Myocyte (in vitro differentiated cells): Measurements from ENCODE around the gene NBAS. TPM values are rescaled to one million over a fixed set of nuclear protein-coding genes. Genes with fewer than 3 reads are reported as not detected.

ENCODE experiments used
- DNase-seq: peaks from one replicate; pipeline ENCODE4 v3.0.0-alpha.2; 2012; ENCODE audit warnings: low read depth
- total RNA-seq: library from RNA; depleted of rRNA; stranded (reverse); fragments of >200 nt; gene quantifications from 2 replicates; pipeline ENCODE4 v1.2.3, GENCODE V29; 2014

NBAS gene
- total RNA-seq, 1 donor from 2014 or later = 56.6 TPM

GRCh38 chr2:15316370-15316814 is 244.7 kb downstream of the NBAS start:
- no peak for DNase-seq

GRCh38 chr2:15315411-15315810 is 245.7 kb downstream of the NBAS start:
- peak; percentile 35 for DNase-seq

GRCh38 chr2:15313657-15314056 is 247.5 kb downstream of the NBAS start:
- peak; percentile 72 for DNase-seq

GRCh38 chr2:15311926-15312325 is 249.2 kb downstream of the NBAS start:
- DNase-seq = no peak

GRCh38 chr2:15311201-15311907 is 249.8 kb downstream of the NBAS start:
- DNase-seq = no peak

GRCh38 chr2:15307526-15307925 is 253.6 kb downstream of the NBAS start:
- no peak for DNase-seq

GRCh38 chr2:15306706-15307105 is 254.4 kb downstream of the NBAS start:
- DNase-seq = no peak

- peak; percentile 59 for DNase-seq
Observed at GRCh38 chr2:15303874-15304273, 257.3 kb downstream of the NBAS start.

GRCh38 chr2:15302154-15302553 is 259.0 kb downstream of the NBAS start:
- DNase-seq = peak; percentile 61

GRCh38 chr2:15300624-15301573 is 260.2 kb downstream of the NBAS start:
- no peak for DNase-seq

GRCh38 chr2:15299904-15300520 is 261.1 kb downstream of the NBAS start:
- DNase-seq = no peak

- peak; percentile 36 for DNase-seq
Observed at GRCh38 chr2:15298770-15299169, 262.4 kb downstream of the NBAS start.

GRCh38 chr2:15293262-15293937 is 267.7 kb downstream of the NBAS start:
- DNase-seq = no peak

GRCh38 chr2:15287447-15288184 is 273.5 kb downstream of the NBAS start:
- no peak for DNase-seq

- no peak for DNase-seq
Observed at GRCh38 chr2:15284614-15285013, 276.5 kb downstream of the NBAS start.

- no peak for DNase-seq
Observed at GRCh38 chr2:15281681-15282080, 279.5 kb downstream of the NBAS start.

- DNase-seq = no peak
Observed at GRCh38 chr2:15279201-15279876, 281.8 kb downstream of the NBAS start.

- no peak for DNase-seq
Observed at GRCh38 chr2:15278296-15278695, 282.8 kb downstream of the NBAS start.

- no peak for DNase-seq
Observed at GRCh38 chr2:15275346-15275745, 285.8 kb downstream of the NBAS start.

- DNase-seq = no peak
Observed at GRCh38 chr2:15273452-15273851, 287.7 kb downstream of the NBAS start.
